ENCODE results near the gene HSD17B3.

- TF ChIP-seq CTCF (IDR thresholded peaks at IDR 0.05; ENCODE audit: insufficient read depth, low read length, poor library complexity, severe bottlenecking) (no peak), EZH2phosphoT487 (conservative IDR thresholded peaks at IDR 0.05; ENCODE audit: low read length) (no peak)
These were observed 18.8 kb upstream of the HSD17B3 start for GRCh38 chr9:96320749-96321280.

Measured in SU-DHL-6 (cell line).